Measurements from ENCODE around the gene KCNE5.

Gene KCNE5

DNA sequence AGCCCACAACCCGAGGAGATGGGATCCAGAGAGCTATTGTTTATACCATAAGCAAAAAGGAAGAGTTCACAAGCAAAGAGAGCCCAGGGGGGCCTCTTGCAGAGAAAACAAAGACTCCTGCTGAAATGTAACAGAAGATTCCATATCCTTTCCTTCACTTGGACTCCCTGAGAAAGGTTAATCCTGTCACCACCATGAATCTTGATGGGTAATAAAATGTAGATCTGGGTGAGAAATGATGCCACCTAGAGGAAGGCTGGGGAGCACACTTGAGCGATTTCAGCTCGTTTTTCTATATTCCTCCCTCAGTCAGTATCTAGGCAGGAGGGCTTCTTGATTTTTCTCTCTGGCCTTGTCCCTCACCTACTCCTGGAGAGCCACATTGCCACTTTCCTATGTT lies 10.2 kb upstream of the KCNE5 start:
- DNase-seq (ENCODE audit: low read depth, low spot score): no peak
- TF ChIP-seq, protein P1, sequence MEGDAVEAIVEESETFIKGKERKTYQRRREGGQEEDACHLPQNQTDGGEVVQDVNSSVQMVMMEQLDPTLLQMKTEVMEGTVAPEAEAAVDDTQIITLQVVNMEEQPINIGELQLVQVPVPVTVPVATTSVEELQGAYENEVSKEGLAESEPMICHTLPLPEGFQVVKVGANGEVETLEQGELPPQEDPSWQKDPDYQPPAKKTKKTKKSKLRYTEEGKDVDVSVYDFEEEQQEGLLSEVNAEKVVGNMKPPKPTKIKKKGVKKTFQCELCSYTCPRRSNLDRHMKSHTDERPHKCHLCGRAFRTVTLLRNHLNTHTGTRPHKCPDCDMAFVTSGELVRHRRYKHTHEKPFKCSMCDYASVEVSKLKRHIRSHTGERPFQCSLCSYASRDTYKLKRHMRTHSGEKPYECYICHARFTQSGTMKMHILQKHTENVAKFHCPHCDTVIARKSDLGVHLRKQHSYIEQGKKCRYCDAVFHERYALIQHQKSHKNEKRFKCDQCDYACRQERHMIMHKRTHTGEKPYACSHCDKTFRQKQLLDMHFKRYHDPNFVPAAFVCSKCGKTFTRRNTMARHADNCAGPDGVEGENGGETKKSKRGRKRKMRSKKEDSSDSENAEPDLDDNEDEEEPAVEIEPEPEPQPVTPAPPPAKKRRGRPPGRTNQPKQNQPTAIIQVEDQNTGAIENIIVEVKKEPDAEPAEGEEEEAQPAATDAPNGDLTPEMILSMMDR (IDR thresholded peaks at IDR 0.05; ENCODE audit: insufficient read depth, low read length, missing control alignments): peak; percentile 33
- POLR2A ChIA-PET: no interaction called here
- CTCF ChIA-PET: interaction anchor here (0.8 to 6.8 kb wide), 16 partner anchors 8 to 258 kb away, joined by 3 to 57 read pairs (median 4); partner anchors contain the start of gene KCNE5
- no peak overlapping the region for H3K4me3 ChIP-seq (ENCODE audit: low read depth, low read length)

- TF ChIP-seq, protein P1 (IDR thresholded peaks at IDR 0.05; ENCODE audit: insufficient read depth, low read length, missing control alignments): peak; percentile 10
- H3K4me3 ChIP-seq (ENCODE audit: low read depth, low read length): no peak overlapping the region
- ChIA-PET POLR2A (no interaction called here), CTCF (interaction anchor here (0.9 to 6.8 kb wide), 12 partner anchors 7 to 259 kb away, joined by 3 to 57 read pairs (median 4); partner anchors contain the start of gene KCNE5)
- no peak for DNase-seq (ENCODE audit: low read depth, low spot score)
These were observed 8.0 kb upstream of the KCNE5 start for GRCh38 chrX:109632906-109633504.

DNA sequence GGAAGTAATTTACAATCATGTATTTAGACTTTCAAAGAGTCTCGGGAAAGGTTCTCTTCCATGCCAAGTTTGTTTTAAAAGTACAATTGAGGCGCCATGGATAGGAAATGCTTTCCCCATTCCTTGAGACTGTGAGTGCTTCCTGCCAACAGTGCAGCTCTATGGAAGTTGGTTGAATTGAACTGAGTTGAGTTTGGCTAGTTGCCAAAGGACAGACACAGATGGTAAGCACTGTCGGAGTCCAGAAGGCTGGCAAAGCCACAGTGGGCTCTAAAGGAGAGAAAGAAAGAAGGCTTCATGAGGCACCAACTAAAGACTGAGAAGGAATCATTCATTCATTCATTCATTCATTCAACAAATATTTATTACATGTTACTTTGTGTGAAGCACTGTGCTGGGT lies 4.3 kb upstream of the KCNE5 start:
- TF ChIP-seq, protein P1 (IDR thresholded peaks at IDR 0.05; ENCODE audit: insufficient read depth, low read length, missing control alignments): no peak
- CTCF ChIA-PET: interaction anchor here (0.9 to 6.8 kb wide), 3 partner anchors 144 to 262 kb away, joined by 3 to 57 read pairs (median 3); no protein-coding TSS in a partner anchor
- POLR2A ChIA-PET: no interaction called here
- H3K4me3 ChIP-seq (ENCODE audit: low read depth, low read length): no peak overlapping the region
- no peak for DNase-seq (ENCODE audit: low read depth, low spot score)

DNA sequence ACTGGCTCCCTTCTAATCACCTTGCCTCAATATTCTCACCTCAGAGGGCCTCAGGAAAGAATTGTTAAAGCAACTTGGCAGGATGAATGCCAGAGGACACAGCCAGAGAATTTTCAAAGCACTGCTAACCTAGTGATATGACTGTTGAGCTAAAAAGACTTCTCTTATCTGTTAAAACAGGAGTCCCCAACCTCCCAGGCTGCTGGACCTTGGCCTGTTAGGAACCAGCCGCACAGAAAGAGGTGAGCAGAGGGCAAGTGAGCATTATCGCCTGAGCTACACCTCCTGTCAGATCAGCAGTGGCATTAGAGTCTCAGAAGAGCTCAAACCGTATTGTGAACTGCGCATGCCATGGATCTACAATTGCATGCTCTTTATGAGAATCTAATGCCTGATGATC lies 1.7 kb upstream of the KCNE5 start:
- ChIA-PET CTCF (interaction anchor here (1.0 to 9.4 kb wide), 3 partner anchors 7 to 141 kb away, joined by 3 to 54 read pairs (median 7); no protein-coding TSS in a partner anchor), POLR2A (no interaction called here)
- TF ChIP-seq, protein P1 (IDR thresholded peaks at IDR 0.05; ENCODE audit: insufficient read depth, low read length, missing control alignments): no peak
- DNase-seq (ENCODE audit: low read depth, low spot score): no peak
- no peak overlapping the region for H3K4me3 ChIP-seq (ENCODE audit: low read depth, low read length)

DNA sequence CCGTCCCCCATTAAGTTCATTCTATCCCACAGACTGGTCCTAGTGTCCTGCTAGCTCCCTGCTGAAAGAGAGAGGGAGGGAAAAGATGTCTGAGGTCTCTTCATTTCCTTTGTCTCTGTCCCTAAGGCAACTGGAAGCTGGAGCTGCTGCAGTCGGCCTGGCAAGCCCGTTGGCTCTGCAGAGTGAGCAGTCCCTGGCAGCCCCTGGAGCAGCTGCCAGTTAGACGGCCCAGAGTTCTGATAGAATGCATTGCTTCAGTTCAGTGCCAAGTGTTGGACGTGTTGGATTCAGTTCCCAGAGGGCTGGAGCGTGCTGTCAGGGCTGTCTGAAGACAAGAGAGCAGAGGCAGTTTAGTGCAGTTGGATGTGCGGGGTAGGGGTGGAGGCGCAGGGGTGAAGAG lies 975 bp downstream of the KCNE5 start:
- ChIA-PET CTCF (interaction anchor here (1.3 to 9.4 kb wide), 2 partner anchors 10 to 139 kb away, joined by 3 to 54 read pairs; no protein-coding TSS in a partner anchor), POLR2A (no interaction called here)
- H3K4me3 ChIP-seq (ENCODE audit: low read depth, low read length): no peak overlapping the region
- no peak for DNase-seq (ENCODE audit: low read depth, low spot score)
- TF ChIP-seq, protein P1 (IDR thresholded peaks at IDR 0.05; ENCODE audit: insufficient read depth, low read length, missing control alignments): no peak

- TF ChIP-seq, protein P1 (IDR thresholded peaks at IDR 0.05; ENCODE audit: insufficient read depth, low read length, missing control alignments): no peak
- POLR2A ChIA-PET: no interaction called here
- H3K4me3 ChIP-seq (ENCODE audit: low read depth, low read length): no peak overlapping the region
- CTCF ChIA-PET: interaction anchor here (9.4 kb wide), 1 partner anchor 12 kb away, joined by 54 read pairs; no protein-coding TSS in a partner anchor
- DNase-seq (ENCODE audit: low read depth, low spot score): no peak
These were observed 2.7 kb downstream of the KCNE5 start for GRCh38 chrX:109622270-109622669.
